Central memory CD4-positive, alpha-beta T cell (primary cell): ENCODE data around the gene DNPEP.

Source experiments
- DNase-seq: peaks from one replicate; pipeline ENCODE4 v3.0.0; 2022
- total RNA-seq, 3 experiments: gene quantifications; one replicate each; lab custom pipeline; 2026; lab: John Stamatoyannopoulos, UW

DNPEP gene
- total RNA-seq = 54.3 to 123 (median 56.7) reads per million in 3 experiments

DNA sequence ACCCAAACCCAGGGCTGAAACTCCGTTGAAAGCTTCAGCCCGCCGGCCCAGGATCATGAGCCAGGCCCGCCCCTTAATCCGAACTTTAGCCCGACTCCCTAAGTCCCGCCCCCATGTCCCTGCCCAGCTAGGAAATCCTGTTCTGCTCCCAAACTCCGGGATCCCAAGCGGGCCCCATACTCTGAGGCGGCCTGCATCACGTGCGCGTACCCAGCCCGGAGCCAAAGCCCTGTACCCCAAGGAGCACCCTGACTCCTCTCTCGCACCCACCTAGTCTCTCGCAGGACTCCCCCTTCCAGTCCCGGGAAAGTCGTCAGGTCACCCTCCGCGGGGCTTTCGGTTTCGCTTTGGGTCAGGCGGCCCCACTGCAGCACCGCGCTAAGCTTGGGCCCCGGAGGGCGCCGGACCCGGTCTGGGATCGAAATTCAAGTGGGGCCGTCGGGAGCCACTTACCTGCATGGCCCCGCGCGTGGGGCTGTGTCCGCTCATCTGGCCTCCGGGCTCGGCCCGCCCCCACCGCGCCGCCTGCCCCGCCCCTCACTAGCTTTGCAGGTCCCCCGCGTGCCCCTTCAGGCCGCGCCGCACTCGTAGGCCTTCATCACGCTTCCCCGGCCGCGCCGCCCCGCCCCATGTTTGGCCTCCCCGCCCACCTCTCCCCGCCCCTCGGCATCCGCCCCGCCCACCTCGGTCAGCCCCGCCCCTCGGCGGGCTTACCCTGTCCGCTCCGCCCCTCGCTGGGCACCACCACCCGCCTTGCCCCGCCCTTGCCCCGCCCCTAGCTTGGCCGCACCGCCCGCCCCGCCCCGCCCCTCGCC lies at the start of gene DNPEP:
DNPEP (minus strand) TSS at position 607 of the 815 bp plus-strand sequence; CDS start at position 489, 118 bp downstream.
- DNase-seq = peak; percentile 87

DNA sequence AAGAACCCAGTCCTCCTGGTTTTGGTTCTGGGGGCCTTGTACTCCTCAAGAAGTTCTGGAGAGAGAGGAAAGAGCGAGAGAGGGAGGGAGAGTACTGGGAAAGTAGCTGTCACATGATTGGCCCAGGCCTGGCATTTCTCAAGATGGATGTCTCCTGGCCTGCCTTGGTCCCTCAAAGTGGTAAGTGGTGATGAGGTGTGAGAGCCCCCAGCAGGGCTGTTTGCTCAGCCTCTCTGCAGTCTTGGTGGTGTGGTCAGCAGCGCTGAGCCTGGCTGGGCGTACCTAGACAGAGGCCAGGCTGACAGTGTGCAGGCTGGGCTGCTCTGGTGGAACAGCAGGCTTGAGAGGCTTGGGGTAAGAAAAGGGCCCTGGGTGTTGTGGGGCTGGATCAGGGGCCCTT lies 49.4 kb upstream of the DNPEP start:
- no peak for DNase-seq

DNA sequence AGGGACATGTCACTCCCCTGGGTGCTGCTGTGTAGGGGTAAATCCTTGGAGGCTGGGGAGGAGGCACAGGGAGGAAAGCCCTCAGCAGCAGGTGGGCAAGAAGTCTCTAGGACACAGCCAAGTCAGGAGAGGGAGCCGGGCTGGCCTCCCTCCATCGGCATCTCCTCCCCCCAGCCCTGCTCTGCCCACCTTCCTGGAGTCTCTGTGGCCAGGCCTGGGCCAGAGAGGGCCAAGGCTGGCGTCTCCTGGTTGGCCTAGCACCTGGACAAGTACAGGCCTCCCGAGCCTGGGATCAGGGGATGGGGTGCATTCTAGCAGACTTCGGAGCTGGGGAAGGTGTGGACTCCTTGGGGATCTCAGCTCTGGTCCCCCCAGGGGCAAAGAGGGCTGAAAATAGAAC lies 48.8 kb upstream of the DNPEP start:
- no peak for DNase-seq

DNA sequence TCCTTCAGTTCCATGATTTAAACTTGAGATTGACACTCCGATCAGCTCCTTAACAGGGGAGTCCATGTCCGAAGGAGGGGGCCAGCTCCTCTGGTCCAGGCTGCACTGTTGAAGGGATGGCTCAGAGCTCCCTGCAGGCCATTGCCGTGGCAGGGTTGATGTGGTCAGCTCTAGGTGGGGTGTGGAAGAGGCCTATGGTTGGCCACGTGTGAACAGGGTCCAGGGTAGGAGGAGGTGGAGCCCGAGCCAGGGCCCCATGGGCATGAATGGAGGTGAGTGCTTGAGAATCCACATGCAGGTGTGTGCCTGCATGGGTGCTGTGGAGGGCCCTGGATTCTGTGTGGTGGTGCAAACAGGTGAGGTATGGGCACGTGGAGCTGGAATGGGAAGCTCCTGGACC lies 48.0 kb upstream of the DNPEP start:
- no peak for DNase-seq

DNA sequence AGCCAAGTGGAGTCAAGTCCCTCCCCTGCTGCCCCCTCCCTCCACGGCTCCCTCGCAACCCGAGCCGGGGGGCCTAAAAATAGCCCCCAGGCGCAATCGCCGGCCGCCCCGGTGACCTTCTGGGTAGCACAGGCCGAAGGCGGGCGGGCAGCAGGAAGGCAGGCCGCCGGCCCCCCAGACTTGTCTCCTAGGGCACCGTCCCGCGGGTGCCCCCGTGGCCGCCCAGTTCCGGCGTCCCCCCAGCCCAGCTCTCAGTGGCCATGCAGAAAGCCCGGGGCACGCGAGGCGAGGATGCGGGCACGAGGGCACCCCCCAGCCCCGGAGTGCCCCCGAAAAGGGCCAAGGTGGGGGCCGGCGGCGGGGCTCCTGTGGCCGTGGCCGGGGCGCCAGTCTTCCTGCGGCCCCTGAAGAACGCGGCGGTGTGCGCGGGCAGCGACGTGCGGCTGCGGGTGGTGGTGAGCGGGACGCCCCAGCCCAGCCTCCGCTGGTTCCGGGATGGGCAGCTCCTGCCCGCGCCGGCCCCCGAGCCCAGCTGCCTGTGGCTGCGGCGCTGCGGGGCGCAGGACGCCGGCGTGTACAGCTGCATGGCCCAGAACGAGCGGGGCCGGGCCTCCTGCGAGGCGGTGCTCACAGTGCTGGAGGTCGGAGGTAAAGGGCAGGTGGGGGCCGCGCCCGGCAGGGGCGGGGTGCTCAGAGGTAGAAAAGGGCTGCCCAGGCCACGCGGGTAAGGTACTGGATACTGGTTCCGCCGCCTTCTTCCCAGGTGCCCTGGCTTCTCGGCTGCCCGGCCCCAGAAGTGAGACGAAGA lies 47.2 kb upstream of the DNPEP start, which contains the start of gene SPEG:
SPEG (plus strand) TSS at position 126 of the 808 bp plus-strand sequence; CDS start at position 261, 135 bp downstream.
- no peak for DNase-seq

DNA sequence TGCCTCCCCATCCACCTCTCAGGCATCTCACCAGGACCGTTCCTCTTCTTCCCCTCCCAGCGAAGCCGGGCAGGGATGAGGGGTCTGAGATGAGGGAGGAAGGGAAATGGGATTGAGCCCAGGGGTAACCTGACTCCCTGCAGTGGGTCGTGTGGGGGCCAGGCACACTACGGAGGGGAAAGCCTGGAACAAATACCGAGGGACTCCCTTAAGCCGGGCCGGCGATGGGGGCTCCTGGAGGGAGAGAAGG lies 46.7 kb upstream of the DNPEP start:
- DNase-seq = no peak

DNA sequence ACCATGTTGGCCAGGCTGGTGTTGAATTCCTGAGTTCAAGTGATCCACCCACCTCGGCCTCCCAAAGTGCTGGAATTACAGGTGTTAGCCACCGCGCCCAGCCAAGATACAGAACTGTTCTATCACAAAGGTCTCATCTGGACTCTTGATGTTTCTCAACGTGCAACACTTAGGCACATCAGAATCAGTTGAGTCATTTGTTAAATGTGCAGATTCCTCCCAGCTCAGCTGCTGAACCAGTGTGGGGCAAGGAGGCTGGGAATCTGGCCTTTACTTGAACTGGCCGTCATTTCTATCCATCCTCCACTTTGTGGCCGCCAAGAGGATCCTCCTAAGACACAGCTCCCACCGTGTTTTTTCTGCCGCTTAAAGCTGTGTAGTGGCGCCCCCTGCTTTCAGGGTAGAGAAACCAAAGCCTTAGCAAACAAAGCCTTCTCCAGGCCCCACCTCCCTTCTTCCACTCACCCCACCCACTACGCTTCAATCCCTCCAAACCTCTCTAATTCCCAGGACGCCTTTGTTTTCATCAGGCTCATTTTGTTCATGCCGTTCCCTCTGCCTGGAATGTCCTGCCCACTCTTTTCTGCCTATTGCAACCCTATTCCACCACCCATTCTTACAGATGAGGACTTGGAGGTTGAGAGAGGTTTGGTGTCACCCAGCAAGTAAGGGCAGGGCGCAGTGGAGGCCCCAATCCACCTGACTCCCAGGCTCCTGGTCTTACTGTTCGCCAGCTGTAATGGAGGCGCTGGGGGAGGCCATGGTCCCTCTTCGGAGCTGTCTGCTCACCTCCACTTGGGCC lies 46.2 kb upstream of the DNPEP start:
- no peak for DNase-seq

DNA sequence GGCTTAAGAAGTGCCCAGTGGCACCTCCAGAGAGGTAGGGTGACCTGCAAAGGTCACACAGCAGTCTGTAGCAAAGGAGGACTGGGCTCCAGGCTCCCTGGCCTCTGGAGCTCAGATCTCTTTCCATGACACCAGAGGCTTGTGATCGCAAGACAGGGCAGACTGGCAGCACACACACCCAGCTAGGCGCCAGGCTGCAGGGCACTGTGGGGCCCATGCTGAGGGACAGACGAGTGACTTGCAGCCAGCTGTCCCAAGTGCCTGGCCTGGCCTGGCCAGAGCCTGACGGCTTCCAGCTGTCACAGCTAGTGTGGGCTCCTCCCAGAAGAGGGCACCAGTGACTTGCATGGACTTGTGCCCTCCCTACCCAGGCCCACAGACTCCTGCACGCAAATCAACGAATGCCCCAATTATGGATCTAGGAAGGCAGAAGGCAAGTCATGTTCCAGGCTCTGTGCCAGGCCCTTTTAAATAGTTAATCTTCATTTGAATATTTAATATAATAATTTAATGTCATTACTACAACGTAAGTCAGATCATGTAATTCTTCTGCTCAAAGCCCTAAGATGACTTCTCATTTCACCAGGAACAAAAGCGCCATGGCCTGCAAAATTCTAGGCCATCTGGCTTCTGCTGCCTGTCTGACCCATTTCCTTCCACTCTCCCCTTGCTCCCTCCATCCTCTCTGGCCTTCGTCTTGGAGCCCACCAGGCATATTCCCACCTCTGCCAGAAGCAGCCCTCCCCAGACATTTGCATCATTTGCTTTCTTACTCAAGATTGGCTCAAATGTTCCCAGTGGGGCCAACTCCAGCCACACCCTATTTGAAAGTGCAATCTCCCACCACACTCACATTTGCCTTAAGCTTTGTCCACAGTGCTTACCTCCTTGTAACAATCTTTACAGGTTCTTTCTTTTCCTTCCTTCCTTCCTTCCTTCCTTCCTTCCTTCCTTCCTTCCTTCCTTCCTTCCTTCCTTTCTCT lies 43.2 kb upstream of the DNPEP start:
- no peak for DNase-seq

DNA sequence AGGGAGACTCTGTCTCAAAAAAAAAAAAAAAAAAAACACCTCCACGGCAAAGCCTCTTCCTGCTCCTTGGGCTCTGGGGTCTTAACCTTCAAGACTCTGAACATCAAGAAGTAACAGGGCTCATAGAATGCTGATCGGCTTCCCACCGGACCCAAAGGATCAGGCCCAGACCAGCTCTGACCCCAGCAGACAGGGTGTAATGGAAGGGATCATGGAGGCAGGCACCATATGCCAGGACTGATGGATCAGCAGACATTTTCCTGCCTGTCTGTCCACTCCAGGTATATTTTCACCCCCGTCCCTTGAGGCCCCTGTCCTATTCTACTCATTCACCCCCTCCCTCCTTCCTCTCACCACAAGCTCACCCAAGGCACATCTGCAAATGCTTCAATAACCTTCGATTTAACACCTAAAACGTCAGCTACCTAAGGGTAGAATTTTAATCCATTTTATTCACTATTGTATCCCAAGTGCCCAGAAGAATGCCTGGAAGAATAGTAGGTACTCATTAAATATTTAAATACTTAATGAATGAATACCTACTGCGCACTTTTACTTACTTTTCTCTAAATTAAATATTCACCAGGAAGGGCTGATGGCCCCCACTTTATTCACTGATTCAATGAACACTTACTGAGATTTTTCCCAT lies 42.4 kb upstream of the DNPEP start:
- no peak for DNase-seq

DNA sequence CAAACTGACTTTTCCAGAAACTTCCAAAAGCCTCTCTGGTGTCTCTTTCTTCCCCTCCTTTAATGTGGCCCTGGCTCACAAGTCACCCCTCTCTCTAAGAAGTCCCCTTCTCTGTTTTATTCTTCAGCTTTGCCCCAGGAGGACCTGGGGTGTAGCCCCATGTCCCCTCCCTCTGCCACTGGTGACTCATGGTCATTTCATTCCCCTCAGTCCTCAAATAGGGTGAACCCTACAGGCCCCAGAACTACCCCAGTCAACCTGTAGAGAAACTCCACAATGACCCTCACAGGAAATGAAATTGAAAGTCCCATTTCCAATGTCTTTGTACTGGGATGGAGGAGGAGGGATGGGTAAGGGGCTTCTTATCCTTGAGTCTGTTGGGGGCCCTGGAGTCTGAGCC lies 40.8 kb upstream of the DNPEP start:
- DNase-seq = no peak

DNA sequence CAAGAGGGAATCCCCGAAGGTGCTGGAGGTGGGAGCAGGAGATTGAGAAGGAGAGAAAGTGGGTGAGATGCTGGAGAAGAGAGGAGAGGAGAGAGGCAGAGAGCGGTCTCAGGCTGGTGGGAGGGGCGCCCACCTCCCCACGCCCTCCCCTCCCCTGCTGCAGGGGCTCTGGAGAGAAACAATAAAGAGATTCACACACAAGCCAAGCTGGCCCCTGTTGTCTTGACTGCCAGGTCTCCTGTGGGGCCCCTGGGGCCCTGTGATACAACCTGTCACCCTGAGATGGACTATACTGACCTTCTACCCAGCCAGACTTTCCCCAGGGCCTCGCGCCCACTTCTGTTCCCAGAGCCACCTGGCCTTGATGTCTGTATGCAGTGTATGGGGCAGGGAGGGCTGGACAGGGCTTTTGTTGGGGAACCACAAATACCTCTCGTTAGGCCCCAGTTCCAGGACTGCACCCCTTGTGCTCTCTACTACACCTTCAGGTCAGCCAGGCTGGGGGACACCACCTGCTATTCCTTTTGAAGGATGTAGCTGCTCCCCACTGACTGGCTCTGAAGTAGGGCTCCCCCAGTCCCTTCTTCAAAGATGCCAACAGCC lies 38.9 kb upstream of the DNPEP start:
- DNase-seq = no peak

DNA sequence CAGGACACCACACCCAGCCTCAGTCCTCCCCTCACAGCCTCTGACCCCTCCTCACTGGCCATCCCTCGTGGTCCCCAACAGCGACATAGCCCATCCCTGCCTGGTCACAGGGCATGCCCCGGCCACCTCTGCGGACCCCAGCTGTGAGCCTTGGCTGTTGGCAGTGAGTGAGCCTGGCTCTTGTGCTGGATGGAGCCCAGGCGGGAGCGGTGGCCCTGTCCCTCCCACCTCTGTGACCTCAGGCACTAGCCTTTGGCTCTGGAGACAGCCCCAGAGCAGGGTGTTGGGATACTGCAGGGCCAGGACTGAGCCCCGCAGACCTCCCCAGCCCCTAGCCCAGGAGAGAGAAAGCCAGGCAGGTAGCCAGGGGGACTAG lies 38.3 kb upstream of the DNPEP start:
- DNase-seq = no peak

DNA sequence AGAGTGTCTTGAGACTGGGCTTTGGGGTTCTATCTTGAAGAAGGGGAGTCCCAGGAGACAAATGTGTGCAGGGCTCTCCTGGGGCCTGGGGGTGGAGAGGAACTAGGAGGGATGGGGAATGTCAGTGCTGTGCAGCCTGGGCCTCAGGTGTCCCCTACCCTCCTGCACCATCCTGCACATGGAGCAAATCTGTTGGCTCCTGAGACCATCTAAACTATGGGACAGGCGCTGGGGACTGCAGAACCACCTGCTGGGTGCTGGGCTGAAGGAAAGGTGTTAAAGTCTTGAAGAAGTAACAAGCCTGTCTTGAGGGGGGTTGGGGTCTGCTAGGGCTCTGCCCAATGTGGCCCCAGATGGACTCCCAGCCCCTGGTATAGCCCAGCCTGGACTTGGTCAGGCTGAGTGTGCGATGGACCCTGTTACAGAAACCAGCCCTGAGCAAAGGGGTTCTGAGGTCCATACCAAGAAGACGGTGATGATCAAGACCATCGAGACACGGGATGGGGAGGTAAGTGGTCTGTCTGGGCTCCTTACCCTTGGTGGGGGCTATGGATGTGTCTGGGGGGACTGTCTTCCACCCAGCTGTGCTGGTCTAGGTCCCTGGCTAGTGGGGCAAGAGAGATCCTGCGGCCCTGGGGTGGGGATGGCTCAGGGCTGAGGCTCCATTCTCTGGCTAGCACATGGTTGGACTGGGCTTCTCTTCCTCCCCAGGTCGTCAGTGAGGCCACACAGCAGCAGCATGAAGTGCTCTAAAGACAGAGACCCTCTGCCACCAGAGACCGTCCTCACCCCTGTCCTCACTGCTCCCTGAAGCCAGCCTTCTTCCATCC lies 37.7 kb upstream of the DNPEP start:
- no peak for DNase-seq

DNA sequence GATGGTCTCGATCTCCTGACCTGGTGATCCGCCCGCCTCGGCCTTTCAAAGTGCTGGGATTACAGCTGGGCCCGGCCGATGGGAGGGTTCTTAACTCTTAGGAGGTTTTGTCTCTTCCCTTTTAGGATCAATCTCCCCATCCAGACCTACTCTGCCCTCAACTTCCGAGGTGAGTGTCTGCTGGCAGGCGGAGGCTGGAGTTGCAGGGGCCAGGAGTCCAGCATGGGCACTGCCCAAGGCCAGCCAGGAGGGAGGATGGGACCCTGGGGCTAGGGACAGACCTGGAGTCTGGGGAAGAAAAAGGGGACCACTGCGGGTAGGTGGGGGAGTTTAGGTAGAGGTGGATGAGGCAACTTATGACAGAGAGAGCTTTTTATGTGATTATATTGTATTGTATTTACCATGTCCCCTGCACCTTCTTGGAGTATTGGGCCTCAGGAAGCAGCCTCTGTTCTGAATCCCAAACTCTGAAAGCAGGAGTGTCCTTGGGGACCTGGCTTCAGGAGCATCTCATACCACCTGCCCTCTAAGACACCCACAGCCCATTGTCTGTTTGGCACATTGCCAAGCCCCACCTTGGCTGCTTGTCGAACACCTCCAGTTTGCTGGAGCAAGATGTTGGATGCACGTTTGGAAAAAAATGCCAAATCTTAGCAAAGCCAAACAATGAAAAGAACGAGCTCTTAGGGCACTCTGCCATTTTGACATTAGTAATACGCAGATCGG lies 36.1 kb upstream of the DNPEP start:
- no peak for DNase-seq

DNA sequence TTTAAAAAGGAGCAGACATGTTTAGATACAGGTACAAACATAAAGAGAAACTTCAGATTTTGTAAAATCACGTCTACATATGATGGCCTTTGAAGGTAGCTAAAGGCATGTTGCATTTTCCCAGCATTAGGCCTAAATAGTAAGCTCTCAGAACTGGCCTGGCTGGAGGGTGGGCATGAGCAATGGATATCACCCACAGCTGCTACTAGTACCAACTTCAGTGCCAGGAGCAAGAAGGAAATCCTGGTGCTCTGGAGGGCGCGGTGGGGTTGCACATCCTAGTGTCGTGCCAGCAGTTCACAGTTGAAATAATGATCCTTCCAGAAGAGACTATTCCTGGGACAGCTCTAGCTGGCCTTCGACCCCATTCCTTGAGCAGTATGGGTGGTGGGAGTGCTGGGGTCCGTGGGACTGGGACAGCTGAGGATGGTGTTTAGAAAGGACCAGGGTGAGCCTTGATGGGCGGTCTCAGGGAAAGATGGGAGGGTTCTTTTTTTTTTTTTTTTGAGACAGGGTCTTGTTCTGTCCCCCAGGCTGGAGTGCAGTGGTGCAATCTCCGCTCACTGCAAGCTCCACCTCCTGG lies 35.3 kb upstream of the DNPEP start:
- DNase-seq = no peak

DNA sequence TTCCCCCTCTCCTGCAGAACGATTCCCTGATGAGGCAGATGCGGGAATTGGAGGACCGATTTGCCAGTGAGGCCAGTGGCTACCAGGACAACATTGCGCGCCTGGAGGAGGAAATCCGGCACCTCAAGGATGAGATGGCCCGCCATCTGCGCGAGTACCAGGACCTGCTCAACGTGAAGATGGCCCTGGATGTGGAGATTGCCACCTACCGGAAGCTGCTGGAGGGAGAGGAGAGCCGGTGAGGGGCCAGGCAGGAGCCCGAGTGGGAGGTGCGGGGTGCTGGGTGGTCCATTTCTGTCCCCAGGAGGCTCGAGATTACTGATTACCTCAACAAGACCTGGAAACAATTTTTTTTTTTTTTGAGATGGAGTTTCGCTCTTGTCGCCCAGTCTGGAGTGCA lies 33.6 kb upstream of the DNPEP start:
- DNase-seq = no peak

DNA sequence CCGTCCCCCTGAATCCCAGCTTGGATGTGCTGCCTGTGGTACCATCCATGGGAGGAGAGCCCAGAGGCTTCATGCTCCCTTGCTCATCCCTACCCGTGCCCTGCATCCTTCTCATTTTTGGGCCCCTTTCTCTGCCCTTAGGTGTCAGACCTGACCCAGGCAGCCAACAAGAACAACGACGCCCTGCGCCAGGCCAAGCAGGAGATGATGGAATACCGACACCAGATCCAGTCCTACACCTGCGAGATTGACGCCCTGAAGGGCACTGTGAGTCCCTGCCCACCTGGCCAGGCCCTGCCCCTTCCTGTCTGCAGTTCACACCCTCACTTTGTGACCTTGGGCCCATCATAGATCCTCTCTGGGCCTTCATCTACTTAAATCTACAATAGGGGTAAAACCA lies 33.0 kb upstream of the DNPEP start:
- DNase-seq = no peak

DNA sequence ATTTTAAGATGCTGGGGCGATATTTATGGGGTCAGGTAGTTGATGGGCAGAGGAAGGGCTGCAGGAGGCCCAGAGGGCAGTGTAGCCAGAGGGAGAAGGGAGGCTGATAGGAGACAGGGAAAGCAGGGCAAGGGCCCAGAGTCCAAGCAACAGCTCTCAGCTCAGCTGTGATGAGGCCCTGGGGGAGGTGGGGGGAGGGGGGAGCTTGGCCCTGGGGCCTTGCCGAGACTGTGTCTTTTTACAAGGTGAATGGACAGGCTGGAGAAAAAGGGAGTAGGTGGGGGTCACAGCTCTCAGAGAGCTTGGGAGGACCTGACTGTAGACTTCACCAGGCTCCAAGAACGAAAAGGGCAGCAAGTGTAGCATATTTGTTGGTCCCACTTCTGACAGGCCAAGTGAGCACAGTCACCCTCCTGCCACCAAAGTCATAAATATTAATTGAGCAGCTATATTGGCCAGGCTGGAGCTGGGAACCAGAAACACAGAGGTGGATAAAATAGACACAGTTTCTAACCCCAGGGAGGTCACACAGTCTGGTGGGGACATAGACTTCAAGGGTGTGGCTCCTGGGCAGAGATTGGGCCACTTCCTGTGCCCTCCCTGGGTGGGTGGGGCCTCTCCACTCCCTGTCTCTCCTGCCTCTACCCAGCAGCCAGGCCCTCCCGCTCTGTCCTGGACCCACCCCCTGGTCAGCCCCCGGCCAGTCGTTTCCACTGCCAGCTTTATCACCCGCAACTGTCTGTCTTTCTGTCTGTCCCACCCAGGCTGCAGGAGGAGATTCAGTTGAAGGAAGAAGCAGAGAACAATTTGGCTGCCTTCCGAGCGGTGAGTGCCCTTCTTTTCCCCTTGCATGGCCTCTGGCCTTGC lies 31.9 kb upstream of the DNPEP start:
- DNase-seq = no peak
